GM18873 (cell line): Measurements from ENCODE around the gene PSTPIP2.
"Not testable (repeated sequence)": the region's sequence is repeated elsewhere in the genome, so short reads cannot be mapped to it uniquely, and the experiment has no call there.

Experiments used
- ATAC-seq: cut with Tn5 transposase; IDR thresholded peaks from one replicate; pipeline ENCODE4 v1.9.1; 2021; ENCODE audit warnings: mild to moderate bottlenecking, moderate library complexity, moderate number of reproducible peaks; ENCODE audit not compliant: unreplicated experiment, low FRiP score

PSTPIP2 gene

GRCh38 chr18:45995461-45995860, 76.6 kb downstream of the PSTPIP2 start:
- no peak for ATAC-seq

- no peak for ATAC-seq
Measured at GRCh38 chr18:45993438-45993837, 78.6 kb downstream of the PSTPIP2 start.

GRCh38 chr18:45992527-45992926, 79.5 kb downstream of the PSTPIP2 start:
- not testable (repeated sequence) for ATAC-seq

- no peak for ATAC-seq
Measured at GRCh38 chr18:45991788-45992187, 80.3 kb downstream of the PSTPIP2 start.

- no peak for ATAC-seq
Measured at GRCh38 chr18:45984546-45985235, 87.4 kb downstream of the PSTPIP2 start.

- ATAC-seq, result no peak
Measured at GRCh38 chr18:45981821-45982220, 90.2 kb downstream of the PSTPIP2 start.

- ATAC-seq, result no peak
Measured at GRCh38 chr18:45980229-45980628, 91.8 kb downstream of the PSTPIP2 start.

- ATAC-seq, result no peak
Measured at GRCh38 chr18:45978084-45978483, 94.0 kb downstream of the PSTPIP2 start.

- no peak for ATAC-seq
Measured at GRCh38 chr18:45976974-45977373, 95.1 kb downstream of the PSTPIP2 start.

GRCh38 chr18:45976566-45976965, 95.5 kb downstream of the PSTPIP2 start:
- ATAC-seq, result no peak

GRCh38 chr18:45974088-45974536, 97.9 kb downstream of the PSTPIP2 start:
- no peak for ATAC-seq

- peak; percentile 94 for ATAC-seq
Measured at GRCh38 chr18:45967007-45967706, 104.9 kb downstream of the PSTPIP2 start, which contains the start of gene EPG5. TSS of gene EPG5 (minus strand) at chr18:45967329. CDS start at chr18:45967239, 90 bp downstream.

- ATAC-seq, result not testable (repeated sequence)
Measured at GRCh38 chr18:45964913-45965312, 107.1 kb downstream of the PSTPIP2 start.

GRCh38 chr18:45962866-45963265, 109.2 kb downstream of the PSTPIP2 start:
- ATAC-seq, result no peak

- no peak for ATAC-seq
Measured at GRCh38 chr18:45962461-45962860, 109.6 kb downstream of the PSTPIP2 start.

GRCh38 chr18:45959484-45959883, 112.6 kb downstream of the PSTPIP2 start:
- not testable (repeated sequence) for ATAC-seq

GRCh38 chr18:45958730-45959129, 113.3 kb downstream of the PSTPIP2 start:
- ATAC-seq, result no peak

- no peak for ATAC-seq
Measured at GRCh38 chr18:45958027-45958426, 114.0 kb downstream of the PSTPIP2 start.

GRCh38 chr18:45957100-45957499, 115.0 kb downstream of the PSTPIP2 start:
- no peak for ATAC-seq

GRCh38 chr18:45954070-45954934, 117.8 kb downstream of the PSTPIP2 start:
- ATAC-seq, result no peak
